ENCODE data around the gene AKR1C1. TPM values are rescaled to one million over a fixed set of nuclear protein-coding genes. Genes with fewer than 3 reads are reported as not detected.
"Not testable (repeated sequence)": the region's sequence is repeated elsewhere in the genome, so short reads cannot be mapped to it uniquely, and the experiment has no call there.

Gene AKR1C1
- total RNA-seq, 4 donors from 2014 or later, result 6.3 to 60.9 (median 21.5) TPM

GRCh38 chr10:4965763-4966162 lies 2.5 kb downstream of the AKR1C1 start:
- H3K4me3 ChIP-seq; intact Hi-C loops (cut with DNase I; ENCODE audit: low total_unique reads); H3K27ac ChIP-seq; H3K27me3 ChIP-seq; H3K36me3 ChIP-seq; H3K9me3 ChIP-seq; H3K4me1 ChIP-seq; DNase-seq: not testable (repeated sequence)

- intact Hi-C loops (cut with DNase I; ENCODE audit: low total_unique reads); H3K27me3 ChIP-seq: not testable (repeated sequence)
These were observed 4.0 kb downstream of the AKR1C1 start for GRCh38 chr10:4967189-4967588.

GRCh38 chr10:4969289-4969688 lies 6.1 kb downstream of the AKR1C1 start:
- H3K4me1 ChIP-seq; H3K27me3 ChIP-seq; DNase-seq; intact Hi-C loops (cut with DNase I; ENCODE audit: low total_unique reads); H3K4me3 ChIP-seq; H3K9me3 ChIP-seq; H3K36me3 ChIP-seq; H3K27ac ChIP-seq: not testable (repeated sequence)

More at GRCh38 chr10:4967189-4967588, 4.0 kb downstream of the AKR1C1 start:
- not testable (repeated sequence) for DNase-seq, H3K9me3 ChIP-seq, H3K27ac ChIP-seq, H3K4me1 ChIP-seq, H3K4me3 ChIP-seq, H3K36me3 ChIP-seq

- H3K4me3 ChIP-seq; intact Hi-C loops (cut with DNase I; ENCODE audit: low total_unique reads); H3K27ac ChIP-seq; DNase-seq; H3K9me3 ChIP-seq; H3K27me3 ChIP-seq; H3K4me1 ChIP-seq; H3K36me3 ChIP-seq: not testable (repeated sequence)
These were observed 7.1 kb downstream of the AKR1C1 start for GRCh38 chr10:4970362-4970761.

- H3K4me1 ChIP-seq; H3K27ac ChIP-seq; H3K9me3 ChIP-seq; DNase-seq; H3K27me3 ChIP-seq; H3K4me3 ChIP-seq; H3K36me3 ChIP-seq; intact Hi-C loops (cut with DNase I; ENCODE audit: low total_unique reads): not testable (repeated sequence)
These were observed 9.3 kb downstream of the AKR1C1 start for GRCh38 chr10:4972369-4973142.

- H3K9me3 ChIP-seq; H3K4me3 ChIP-seq; H3K27me3 ChIP-seq; H3K27ac ChIP-seq; H3K36me3 ChIP-seq; intact Hi-C loops (cut with DNase I; ENCODE audit: low total_unique reads); DNase-seq; H3K4me1 ChIP-seq: not testable (repeated sequence)
These were observed 10.1 kb downstream of the AKR1C1 start for GRCh38 chr10:4973294-4973693.

- DNase-seq; H3K4me3 ChIP-seq; H3K27ac ChIP-seq; H3K36me3 ChIP-seq; H3K4me1 ChIP-seq; H3K9me3 ChIP-seq; intact Hi-C loops (cut with DNase I; ENCODE audit: low total_unique reads); H3K27me3 ChIP-seq: not testable (repeated sequence)
These were observed 11.2 kb downstream of the AKR1C1 start for GRCh38 chr10:4974400-4974799.

GRCh38 chr10:4977025-4977424 lies 13.8 kb downstream of the AKR1C1 start:
- TF ChIP-seq CTCF (IDR thresholded peaks at IDR 0.05), result no peak
- TF ChIP-seq POLR2A (IDR thresholded peaks at IDR 0.05), result no peak
- H3K4me1 ChIP-seq, result no peaks in the 10 kb centered on the region
- no peak for DNase-seq
- no peaks in the 10 kb centered on the region for H3K9me3 ChIP-seq
- no peak overlapping the region for H3K27ac ChIP-seq
- no peaks in the 10 kb centered on the region for H3K27me3 ChIP-seq
- intact Hi-C loops (cut with DNase I; ENCODE audit: low total_unique reads), result no loop called here
- no peak overlapping the region for H3K4me3 ChIP-seq
- H3K36me3 ChIP-seq, result no peaks in the 10 kb centered on the region

GRCh38 chr10:4978870-4979269 lies 15.7 kb downstream of the AKR1C1 start:
- no peaks in the 10 kb centered on the region for H3K27me3 ChIP-seq
- H3K4me3 ChIP-seq, result no peak overlapping the region
- H3K4me1 ChIP-seq, result no peaks in the 10 kb centered on the region
- TF ChIP-seq POLR2A (IDR thresholded peaks at IDR 0.05), result no peak
- TF ChIP-seq CTCF (IDR thresholded peaks at IDR 0.05), result no peak
- no peaks in the 10 kb centered on the region for H3K36me3 ChIP-seq
- H3K9me3 ChIP-seq, result no peaks in the 10 kb centered on the region
- DNase-seq, result no peak
- intact Hi-C loops (cut with DNase I; ENCODE audit: low total_unique reads), result no loop called here
- H3K27ac ChIP-seq, result no peak overlapping the region
